HUES48 (cell line): Measurements from ENCODE around the gene NCKAP5.

Experiments used
- H3K27ac ChIP-seq: one replicate; pipeline ENCODE4 v1.7.0; 2013; ENCODE audit warnings: low read depth, low read length, inconsistent platforms
- H3K27me3 ChIP-seq: 2 replicates; pipeline ENCODE4 v1.6.1; 2013; ENCODE audit warnings: mild to moderate bottlenecking, low read length; ENCODE audit not compliant: control insufficient read depth, insufficient read depth
- H3K36me3 ChIP-seq: 2 replicates; pipeline ENCODE4 v1.6.1; 2013; ENCODE audit warnings: low read length; ENCODE audit not compliant: control insufficient read depth, insufficient read depth
- H3K4me1 ChIP-seq: 2 replicates; pipeline ENCODE4 v1.6.1; 2013; ENCODE audit warnings: mild to moderate bottlenecking, low read length; ENCODE audit not compliant: control insufficient read depth, insufficient read depth
- H3K4me3 ChIP-seq: 2 replicates; pipeline ENCODE4 v1.5.1; 2013; ENCODE audit warnings: mild to moderate bottlenecking, low read depth, low read length
- H3K9ac ChIP-seq: 2 replicates; pipeline ENCODE4 v1.6.1; 2013; ENCODE audit warnings: mild to moderate bottlenecking, low read depth, low read length, moderate library complexity
- H3K9me3 ChIP-seq: 2 replicates; pipeline ENCODE4 v1.6.1; 2013; ENCODE audit warnings: low read length; ENCODE audit not compliant: control insufficient read depth, insufficient read depth

The NCKAP5 gene

DNA sequence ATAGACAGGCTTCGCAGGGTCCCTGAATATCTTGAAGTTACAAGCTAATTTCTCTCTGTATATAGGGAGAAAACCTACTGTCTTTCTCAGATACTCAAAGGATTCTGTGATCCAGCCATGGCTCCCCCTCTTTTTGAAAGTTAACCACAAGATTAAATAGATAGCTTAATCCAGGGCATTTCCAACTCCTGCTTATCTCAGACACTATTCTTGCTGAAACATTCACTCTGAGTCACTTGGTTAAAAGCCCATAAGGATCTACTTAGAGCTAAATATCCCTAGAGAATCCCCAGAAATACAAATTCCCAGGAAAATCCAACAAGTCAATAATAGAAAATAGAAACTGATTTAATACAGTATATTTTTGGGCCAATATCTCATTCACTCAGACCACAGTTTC is 719.1 kb downstream of the NCKAP5 start:
- no peaks in the 10 kb centered on the region for H3K36me3 ChIP-seq
- H3K27me3 ChIP-seq = no peaks in the 10 kb centered on the region
- H3K27ac ChIP-seq = no peak overlapping the region
- H3K9me3 ChIP-seq = no peaks in the 10 kb centered on the region
- H3K4me3 ChIP-seq = no peak overlapping the region
- no peak overlapping the region for H3K9ac ChIP-seq
- no peaks in the 10 kb centered on the region for H3K4me1 ChIP-seq

GRCh38 chr2:132845339-132845738 is 722.9 kb downstream of the NCKAP5 start:
- no peak overlapping the region for H3K4me3 ChIP-seq
- H3K4me1 ChIP-seq = no peaks in the 10 kb centered on the region
- H3K9ac ChIP-seq = no peak overlapping the region
- H3K27me3 ChIP-seq = no peaks in the 10 kb centered on the region
- no peaks in the 10 kb centered on the region for H3K36me3 ChIP-seq
- no peak overlapping the region for H3K27ac ChIP-seq
- no peaks in the 10 kb centered on the region for H3K9me3 ChIP-seq

DNA sequence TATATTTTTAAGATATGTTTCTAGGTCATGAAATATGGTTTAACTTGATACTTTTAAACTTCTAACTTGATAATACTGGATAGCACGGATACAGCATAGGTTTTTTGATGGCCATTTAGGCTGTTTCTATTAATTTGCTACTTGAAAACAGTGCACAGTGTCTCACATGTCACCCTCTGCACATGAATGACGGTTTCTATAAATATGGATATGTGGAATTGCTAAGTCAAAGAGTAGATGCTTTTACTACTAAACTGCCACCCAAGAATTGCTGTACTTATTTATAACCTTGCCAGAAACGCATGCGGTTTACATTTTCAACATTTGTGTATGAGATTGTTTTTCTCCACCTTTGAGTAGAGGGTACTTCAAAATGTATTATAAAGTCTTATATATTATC is 723.7 kb downstream of the NCKAP5 start:
- Histone ChIP-seq H3K27ac (no peak overlapping the region), H3K9me3 (no peaks in the 10 kb centered on the region), H3K4me1 (no peaks in the 10 kb centered on the region), H3K36me3 (no peaks in the 10 kb centered on the region), H3K4me3 (no peak overlapping the region), H3K9ac (no peak overlapping the region), H3K27me3 (no peaks in the 10 kb centered on the region)

GRCh38 chr2:132837769-132838168 is 730.5 kb downstream of the NCKAP5 start:
- Histone ChIP-seq H3K4me1 (no peaks in the 10 kb centered on the region), H3K4me3 (no peak overlapping the region), H3K9ac (no peak overlapping the region), H3K9me3 (no peaks in the 10 kb centered on the region), H3K27me3 (no peaks in the 10 kb centered on the region), H3K27ac (no peak overlapping the region), H3K36me3 (no peaks in the 10 kb centered on the region)

DNA sequence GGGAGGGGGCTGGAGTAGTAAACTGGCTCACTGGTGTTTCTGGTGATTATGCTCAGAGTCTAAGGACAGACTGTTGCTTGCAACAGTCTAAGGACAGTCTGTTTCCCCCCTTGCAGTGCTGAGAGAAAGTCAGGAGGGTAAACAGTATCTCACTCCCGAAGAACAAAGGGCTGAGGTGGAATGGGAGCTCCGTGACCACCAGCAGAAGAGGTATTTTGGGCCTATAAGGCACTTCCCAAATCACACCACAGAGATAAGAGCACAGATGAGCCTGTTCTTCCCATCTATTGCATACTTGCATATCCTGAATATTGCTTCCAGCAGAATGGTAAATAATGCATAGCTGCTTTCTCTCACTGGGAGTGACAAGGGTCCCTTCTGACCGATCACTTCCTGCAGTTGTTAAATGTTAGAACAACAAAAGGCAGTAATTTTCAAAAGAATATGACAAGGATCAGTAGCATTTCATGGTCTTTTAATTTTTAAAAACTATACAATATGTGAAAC is 737.9 kb downstream of the NCKAP5 start:
- Histone ChIP-seq H3K9ac (no peak overlapping the region), H3K27ac (no peak overlapping the region), H3K9me3 (no peaks in the 10 kb centered on the region), H3K4me1 (no peaks in the 10 kb centered on the region), H3K27me3 (no peaks in the 10 kb centered on the region), H3K4me3 (no peak overlapping the region), H3K36me3 (no peaks in the 10 kb centered on the region)

DNA sequence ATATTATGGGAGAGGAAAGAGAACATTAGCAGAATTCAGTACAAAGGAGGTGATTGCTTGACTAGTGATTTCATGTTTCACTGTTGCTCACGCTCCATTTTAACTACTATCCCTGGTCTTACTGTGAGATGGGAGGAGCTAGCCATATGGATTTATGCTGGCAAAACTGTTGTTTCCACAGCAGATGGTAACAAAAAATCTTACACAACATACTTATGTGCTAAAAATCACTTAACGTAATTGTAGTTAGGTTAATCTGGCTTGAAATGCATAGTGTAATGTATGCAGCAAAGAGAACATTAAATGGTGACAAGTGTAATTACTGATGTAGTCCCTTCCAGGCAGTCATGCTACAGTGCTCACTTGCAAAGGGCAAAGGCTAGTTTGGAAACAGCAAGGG is 742.7 kb downstream of the NCKAP5 start:
- Histone ChIP-seq H3K9ac (no peak overlapping the region), H3K4me1 (no peaks in the 10 kb centered on the region), H3K9me3 (no peaks in the 10 kb centered on the region), H3K27me3 (no peaks in the 10 kb centered on the region), H3K4me3 (no peak overlapping the region), H3K27ac (no peak overlapping the region), H3K36me3 (no peaks in the 10 kb centered on the region)

GRCh38 chr2:132824716-132825115 is 743.5 kb downstream of the NCKAP5 start:
- no peak overlapping the region for H3K9ac ChIP-seq
- no peak overlapping the region for H3K27ac ChIP-seq
- no peak overlapping the region for H3K4me3 ChIP-seq
- H3K9me3 ChIP-seq = no peaks in the 10 kb centered on the region
- no peaks in the 10 kb centered on the region for H3K36me3 ChIP-seq
- no peaks in the 10 kb centered on the region for H3K27me3 ChIP-seq
- no peaks in the 10 kb centered on the region for H3K4me1 ChIP-seq

- Histone ChIP-seq H3K36me3 (no peaks in the 10 kb centered on the region), H3K9me3 (no peaks in the 10 kb centered on the region), H3K27ac (no peak overlapping the region), H3K9ac (no peak overlapping the region), H3K27me3 (no peaks in the 10 kb centered on the region), H3K4me3 (no peak overlapping the region), H3K4me1 (0 out of 2 replicates have a peak, but pooled peaks cover 7% of the 10 kb centered on the region)
Measured at GRCh38 chr2:132816234-132816633, 752.0 kb downstream of the NCKAP5 start.

DNA sequence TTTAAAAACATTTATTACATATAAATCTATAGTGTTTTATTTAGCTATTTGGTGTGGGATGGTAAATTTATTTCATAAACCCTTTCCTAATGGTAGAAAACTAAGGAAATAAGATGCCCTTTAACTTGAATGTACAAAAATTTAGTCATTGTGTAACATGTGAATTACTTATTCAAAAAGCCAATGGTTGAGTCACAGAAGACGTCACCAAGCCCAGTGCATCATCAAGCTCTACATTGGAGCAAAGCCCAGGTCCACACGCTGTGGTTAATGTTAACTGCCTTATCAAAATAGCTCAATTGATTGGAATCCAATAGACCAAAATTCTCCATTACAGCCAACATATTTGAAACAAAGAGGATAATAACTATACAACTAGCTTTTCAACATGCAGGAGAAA is 752.7 kb downstream of the NCKAP5 start:
- H3K27ac ChIP-seq = no peak overlapping the region
- 0 out of 2 replicates have a peak, but pooled peaks cover 7% of the 10 kb centered on the region for H3K4me1 ChIP-seq
- H3K4me3 ChIP-seq = no peak overlapping the region
- H3K9me3 ChIP-seq = no peaks in the 10 kb centered on the region
- no peaks in the 10 kb centered on the region for H3K36me3 ChIP-seq
- no peak overlapping the region for H3K9ac ChIP-seq
- H3K27me3 ChIP-seq = no peaks in the 10 kb centered on the region

DNA sequence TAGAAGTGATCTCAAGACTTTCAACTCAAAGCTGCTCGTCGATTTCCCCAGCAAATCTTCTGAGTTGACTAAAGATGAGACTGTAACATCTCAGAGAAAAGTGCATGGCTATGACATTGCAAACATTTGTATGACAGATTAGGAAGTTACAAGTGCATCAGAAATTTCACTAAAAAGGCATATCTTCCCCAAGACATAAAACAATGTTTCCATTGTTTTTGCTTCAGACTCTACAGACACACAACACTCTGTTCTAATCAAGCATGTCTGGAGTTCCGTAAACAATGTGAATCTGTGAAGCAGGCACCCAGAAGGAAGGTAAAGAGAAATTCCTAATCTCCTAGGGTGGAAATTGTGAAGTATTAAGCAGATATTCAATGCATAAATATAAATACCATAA is 753.6 kb downstream of the NCKAP5 start:
- Histone ChIP-seq H3K9ac (no peak overlapping the region), H3K36me3 (no peaks in the 10 kb centered on the region), H3K9me3 (no peaks in the 10 kb centered on the region), H3K4me3 (no peak overlapping the region), H3K27ac (no peak overlapping the region), H3K27me3 (no peaks in the 10 kb centered on the region), H3K4me1 (0 out of 2 replicates have a peak, but pooled peaks cover 7% of the 10 kb centered on the region)

DNA sequence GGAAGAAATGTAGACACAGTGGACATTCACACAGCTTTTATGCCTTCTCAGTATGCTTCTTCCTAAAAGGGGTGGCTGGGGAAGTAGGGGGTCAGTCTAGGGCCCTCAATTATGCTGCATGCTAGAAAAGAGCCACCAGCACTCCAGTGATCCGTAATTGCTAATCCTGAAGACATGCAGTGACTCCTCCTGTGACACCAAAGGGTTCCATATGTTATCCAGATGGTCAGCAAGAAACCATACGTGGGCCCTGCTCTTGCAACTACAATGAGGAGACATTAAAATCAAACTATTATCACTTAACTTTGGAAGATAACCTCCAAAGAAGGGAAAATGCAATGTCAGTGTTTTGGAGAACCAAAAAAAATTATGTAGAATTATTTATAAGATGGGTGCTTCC is 754.8 kb downstream of the NCKAP5 start:
- H3K27me3 ChIP-seq = no peaks in the 10 kb centered on the region
- 0 out of 2 replicates have a peak, but pooled peaks cover 7% of the 10 kb centered on the region for H3K4me1 ChIP-seq
- no peak overlapping the region for H3K27ac ChIP-seq
- no peak overlapping the region for H3K9ac ChIP-seq
- no peaks in the 10 kb centered on the region for H3K36me3 ChIP-seq
- H3K4me3 ChIP-seq = no peak overlapping the region
- no peaks in the 10 kb centered on the region for H3K9me3 ChIP-seq
